B cell (primary cell): Measurements from ENCODE around the gene MS4A7.

Experiments
- CTCF ChIP-seq: fragments of 200-600 bp; IDR thresholded peaks from one replicate; pipeline ENCODE4 v1.8.0; 2022; ENCODE audit warnings: antibody characterized with exemption, mild to moderate bottlenecking
- EZH2 ChIP-seq: IDR thresholded peaks from 2 replicates; pipeline ENCODE4 v1.6.1; 2012; ENCODE audit warnings: borderline replicate concordance, low read depth, mild to moderate bottlenecking, moderate library complexity, low read length; ENCODE audit not compliant: insufficient read depth, poor library complexity, severe bottlenecking

DNA sequence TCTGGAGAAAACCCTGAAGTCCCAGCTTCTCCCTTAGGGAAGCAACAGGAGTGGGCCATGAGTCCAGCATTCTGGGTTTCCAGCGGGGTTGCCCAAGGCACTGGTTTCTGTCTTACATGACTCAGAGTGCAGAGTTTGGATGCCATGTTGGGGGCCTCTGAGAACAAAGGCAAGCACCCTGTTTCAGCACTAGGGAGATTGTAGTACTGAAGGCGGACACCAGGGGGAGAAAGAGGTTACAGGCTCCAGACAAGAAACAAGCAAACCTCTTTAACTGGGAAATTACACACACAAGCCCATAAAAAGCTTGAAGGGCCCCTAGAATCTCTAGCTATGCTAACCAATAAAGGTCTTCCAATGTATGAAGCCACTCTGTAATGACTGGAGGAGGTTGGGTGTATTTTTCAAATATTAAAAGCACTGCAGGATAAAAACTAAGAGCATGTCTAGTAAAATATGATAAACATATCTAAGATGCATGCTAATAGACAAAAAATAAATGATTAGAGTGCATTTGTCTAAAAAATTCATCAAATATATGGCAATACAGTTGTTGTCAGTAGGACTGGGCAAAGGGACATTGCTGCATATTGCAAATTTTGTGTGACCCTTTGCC is 44.2 kb upstream of the MS4A7 start:
- TF ChIP-seq CTCF: peak; percentile 91
- TF ChIP-seq EZH2: no peak
